Stimulated activated naive CD8-positive, alpha-beta T cell treated with anti-CD3 and anti-CD28 coated beads, Interleukin-15, Interleukin-2, amounts not matched to agents 100 U/mL and 50 U/mL, for 24 hours (primary cell): Measurements from ENCODE around the gene RAB30.
"Not testable (repeated sequence)": the region's sequence is repeated elsewhere in the genome, so short reads cannot be mapped to it uniquely, and the experiment has no call there.

Experiments
- ATAC-seq: fragments of 150-1000 bp; cut with Tn5 transposase; one replicate; pipeline ENCODE4 v1.10.0; 2021
- DNase-seq: peaks from one replicate; pipeline ENCODE4 v3.0.0; 2021

The RAB30 gene

GRCh38 chr11:82944198-82944597, 127.5 kb downstream of the RAB30 start:
- ATAC-seq (no peak), DNase-seq (no peak)

- not testable (repeated sequence) for DNase-seq, ATAC-seq
These were observed 128.3 kb downstream of the RAB30 start for GRCh38 chr11:82943430-82943829.

- ATAC-seq: no peak
- no peak for DNase-seq
These were observed 129.3 kb downstream of the RAB30 start for GRCh38 chr11:82942376-82942775.

- no peak for DNase-seq
- no peak for ATAC-seq
These were observed 132.2 kb downstream of the RAB30 start for GRCh38 chr11:82939456-82939855.

GRCh38 chr11:82937554-82937953, 134.1 kb downstream of the RAB30 start:
- no peak for DNase-seq
- no peak for ATAC-seq

- ATAC-seq (no peak), DNase-seq (no peak)
These were observed 135.4 kb downstream of the RAB30 start for GRCh38 chr11:82936261-82936660.

GRCh38 chr11:82932564-82932963, 139.1 kb downstream of the RAB30 start:
- ATAC-seq (no peak), DNase-seq (no peak)

GRCh38 chr11:82930734-82931133, 141.0 kb downstream of the RAB30 start:
- DNase-seq: no peak
- no peak for ATAC-seq

- ATAC-seq (no peak), DNase-seq (no peak)
These were observed 141.5 kb downstream of the RAB30 start for GRCh38 chr11:82930229-82930628.

- DNase-seq (no peak), ATAC-seq (no peak)
These were observed 142.6 kb downstream of the RAB30 start for GRCh38 chr11:82929121-82929520.

GRCh38 chr11:82927264-82927880, 144.3 kb downstream of the RAB30 start:
- DNase-seq (no peak), ATAC-seq (peak; percentile 80)

GRCh38 chr11:82924522-82925224, 147.0 kb downstream of the RAB30 start:
- no peak for ATAC-seq
- no peak for DNase-seq
